Measurements from ENCODE around the gene STPG2. TPM values are rescaled to one million over a fixed set of nuclear protein-coding genes. Genes with fewer than 3 reads are reported as not detected.

The STPG2 gene
- polyA plus RNA-seq, 2 donors, result 0.02 TPM; not detected in 1

- no peaks in the 10 kb centered on the region for H3K27me3 ChIP-seq (ENCODE audit: control insufficient read depth in 1 of 2, insufficient read depth in 2 of 2, low read length in 2 of 2)
- no peaks in the 10 kb centered on the region for H3K4me1 ChIP-seq (ENCODE audit: control insufficient read depth in 2 of 2, insufficient read depth in 2 of 2, low read length in 1 of 2)
- no peak overlapping the region for H3K4me3 ChIP-seq (ENCODE audit: low read depth in 1 of 2, low read length in 2 of 2)
- H3K9me3 ChIP-seq (ENCODE audit: control insufficient read depth in 2 of 2, insufficient read depth in 1 of 2, low read depth in 1 of 2, low read length in 1 of 2), result no peaks in the 10 kb centered on the region
- H3K36me3 ChIP-seq (ENCODE audit: control insufficient read depth in 2 of 2, insufficient read depth in 2 of 2, low read length in 1 of 2), result no peaks in the 10 kb centered on the region
- 71% methylated on average over 5 of the region's 5 CpGs for WGBS, 2 donors
- no peak overlapping the region for H3K27ac ChIP-seq (ENCODE audit: low read depth in 2 of 2, low read length in 1 of 2)
Observed at GRCh38 chr4:97984545-97985131, 158.6 kb downstream of the STPG2 start.

GRCh38 chr4:97978791-97979488, 164.3 kb downstream of the STPG2 start:
- no peak overlapping the region for H3K27ac ChIP-seq (ENCODE audit: low read depth in 2 of 2, low read length in 1 of 2)
- no peak overlapping the region for H3K4me3 ChIP-seq (ENCODE audit: low read depth in 1 of 2, low read length in 2 of 2)
- peaks cover 0 to under 1% of the 10 kb centered on the region in 2 donors for H3K9me3 ChIP-seq (ENCODE audit: control insufficient read depth in 2 of 2, insufficient read depth in 1 of 2, low read depth in 1 of 2, low read length in 1 of 2)
- no peaks in the 10 kb centered on the region for H3K27me3 ChIP-seq (ENCODE audit: control insufficient read depth in 1 of 2, insufficient read depth in 2 of 2, low read length in 2 of 2)
- H3K4me1 ChIP-seq (ENCODE audit: control insufficient read depth in 2 of 2, insufficient read depth in 2 of 2, low read length in 1 of 2), result no peaks in the 10 kb centered on the region
- WGBS, 2 donors, result 70 to 83% methylated on average over 2 of the region's 2 CpGs
- no peaks in the 10 kb centered on the region for H3K36me3 ChIP-seq (ENCODE audit: control insufficient read depth in 2 of 2, insufficient read depth in 2 of 2, low read length in 1 of 2)

GRCh38 chr4:97953171-97953941, 189.9 kb downstream of the STPG2 start:
- H3K27me3 ChIP-seq (ENCODE audit: control insufficient read depth in 1 of 2, insufficient read depth in 2 of 2, low read length in 2 of 2), result no peaks in the 10 kb centered on the region
- no peak overlapping the region for H3K27ac ChIP-seq (ENCODE audit: low read depth in 2 of 2, low read length in 1 of 2)
- no peak overlapping the region for H3K4me3 ChIP-seq (ENCODE audit: low read depth in 1 of 2, low read length in 2 of 2)
- no peaks in the 10 kb centered on the region for H3K4me1 ChIP-seq (ENCODE audit: control insufficient read depth in 2 of 2, insufficient read depth in 2 of 2, low read length in 1 of 2)
- WGBS, 2 donors, result 50 to 55% methylated on average over 2 of the region's 2 CpGs
- peaks cover 0 to 9% of the 10 kb centered on the region in 2 donors for H3K9me3 ChIP-seq (ENCODE audit: control insufficient read depth in 2 of 2, insufficient read depth in 1 of 2, low read depth in 1 of 2, low read length in 1 of 2)
- no peaks in the 10 kb centered on the region for H3K36me3 ChIP-seq (ENCODE audit: control insufficient read depth in 2 of 2, insufficient read depth in 2 of 2, low read length in 1 of 2)

GRCh38 chr4:97952763-97953162, 190.5 kb downstream of the STPG2 start:
- 76 to 78% methylated on average over 3 of the region's 3 CpGs for WGBS, 2 donors
- Histone ChIP-seq H3K4me1 (ENCODE audit: control insufficient read depth in 2 of 2, insufficient read depth in 2 of 2, low read length in 1 of 2) (no peaks in the 10 kb centered on the region), H3K36me3 (ENCODE audit: control insufficient read depth in 2 of 2, insufficient read depth in 2 of 2, low read length in 1 of 2) (no peaks in the 10 kb centered on the region), H3K27me3 (ENCODE audit: control insufficient read depth in 1 of 2, insufficient read depth in 2 of 2, low read length in 2 of 2) (no peaks in the 10 kb centered on the region), H3K4me3 (ENCODE audit: low read depth in 1 of 2, low read length in 2 of 2) (no peak overlapping the region), H3K27ac (ENCODE audit: low read depth in 2 of 2, low read length in 1 of 2) (no peak overlapping the region), H3K9me3 (ENCODE audit: control insufficient read depth in 2 of 2, insufficient read depth in 1 of 2, low read depth in 1 of 2, low read length in 1 of 2) (peaks cover 0 to 9% of the 10 kb centered on the region in 2 donors)

GRCh38 chr4:97950836-97951235, 192.4 kb downstream of the STPG2 start:
- Histone ChIP-seq H3K4me1 (ENCODE audit: control insufficient read depth in 2 of 2, insufficient read depth in 2 of 2, low read length in 1 of 2) (no peaks in the 10 kb centered on the region), H3K27me3 (ENCODE audit: control insufficient read depth in 1 of 2, insufficient read depth in 2 of 2, low read length in 2 of 2) (no peaks in the 10 kb centered on the region), H3K27ac (ENCODE audit: low read depth in 2 of 2, low read length in 1 of 2) (no peak overlapping the region), H3K36me3 (ENCODE audit: control insufficient read depth in 2 of 2, insufficient read depth in 2 of 2, low read length in 1 of 2) (no peaks in the 10 kb centered on the region), H3K4me3 (ENCODE audit: low read depth in 1 of 2, low read length in 2 of 2) (no peak overlapping the region), H3K9me3 (ENCODE audit: control insufficient read depth in 2 of 2, insufficient read depth in 1 of 2, low read depth in 1 of 2, low read length in 1 of 2) (peaks cover 0 to 9% of the 10 kb centered on the region in 2 donors)

GRCh38 chr4:97942951-97943350, 200.3 kb downstream of the STPG2 start:
- no peaks in the 10 kb centered on the region for H3K27me3 ChIP-seq (ENCODE audit: control insufficient read depth in 1 of 2, insufficient read depth in 2 of 2, low read length in 2 of 2)
- no peaks in the 10 kb centered on the region for H3K36me3 ChIP-seq (ENCODE audit: control insufficient read depth in 2 of 2, insufficient read depth in 2 of 2, low read length in 1 of 2)
- no peak overlapping the region for H3K4me3 ChIP-seq (ENCODE audit: low read depth in 1 of 2, low read length in 2 of 2)
- H3K27ac ChIP-seq (ENCODE audit: low read depth in 2 of 2, low read length in 1 of 2), result no peak overlapping the region
- WGBS, 2 donors, result 39 to 45% methylated on average over 1 of the region's 1 CpG
- no peaks in the 10 kb centered on the region for H3K4me1 ChIP-seq (ENCODE audit: control insufficient read depth in 2 of 2, insufficient read depth in 2 of 2, low read length in 1 of 2)
- H3K9me3 ChIP-seq (ENCODE audit: control insufficient read depth in 2 of 2, insufficient read depth in 1 of 2, low read depth in 1 of 2, low read length in 1 of 2), result peaks cover 4 to 8% of the 10 kb centered on the region in 2 donors

GRCh38 chr4:97942137-97942536, 201.1 kb downstream of the STPG2 start:
- Histone ChIP-seq H3K9me3 (ENCODE audit: control insufficient read depth in 2 of 2, insufficient read depth in 1 of 2, low read depth in 1 of 2, low read length in 1 of 2) (peaks cover 8 to 13% of the 10 kb centered on the region in 2 donors), H3K36me3 (ENCODE audit: control insufficient read depth in 2 of 2, insufficient read depth in 2 of 2, low read length in 1 of 2) (no peaks in the 10 kb centered on the region), H3K27me3 (ENCODE audit: control insufficient read depth in 1 of 2, insufficient read depth in 2 of 2, low read length in 2 of 2) (no peaks in the 10 kb centered on the region), H3K4me3 (ENCODE audit: low read depth in 1 of 2, low read length in 2 of 2) (no peak overlapping the region), H3K27ac (ENCODE audit: low read depth in 2 of 2, low read length in 1 of 2) (no peak overlapping the region), H3K4me1 (ENCODE audit: control insufficient read depth in 2 of 2, insufficient read depth in 2 of 2, low read length in 1 of 2) (no peaks in the 10 kb centered on the region)
- WGBS, 2 donors, result 51 to 69% methylated on average over 1 of the region's 1 CpG

GRCh38 chr4:97938141-97938540, 205.1 kb downstream of the STPG2 start:
- no peak overlapping the region for H3K4me3 ChIP-seq (ENCODE audit: low read depth in 1 of 2, low read length in 2 of 2)
- H3K9me3 ChIP-seq (ENCODE audit: control insufficient read depth in 2 of 2, insufficient read depth in 1 of 2, low read depth in 1 of 2, low read length in 1 of 2), result peaks cover 8 to 13% of the 10 kb centered on the region in 2 donors
- no peaks in the 10 kb centered on the region for H3K36me3 ChIP-seq (ENCODE audit: control insufficient read depth in 2 of 2, insufficient read depth in 2 of 2, low read length in 1 of 2)
- 85 to 87% methylated on average over 7 of the region's 7 CpGs for WGBS, 2 donors
- no peak overlapping the region for H3K27ac ChIP-seq (ENCODE audit: low read depth in 2 of 2, low read length in 1 of 2)
- no peaks in the 10 kb centered on the region for H3K27me3 ChIP-seq (ENCODE audit: control insufficient read depth in 1 of 2, insufficient read depth in 2 of 2, low read length in 2 of 2)
- H3K4me1 ChIP-seq (ENCODE audit: control insufficient read depth in 2 of 2, insufficient read depth in 2 of 2, low read length in 1 of 2), result no peaks in the 10 kb centered on the region

- Histone ChIP-seq H3K4me3 (ENCODE audit: low read depth in 1 of 2, low read length in 2 of 2) (no peak overlapping the region), H3K36me3 (ENCODE audit: control insufficient read depth in 2 of 2, insufficient read depth in 2 of 2, low read length in 1 of 2) (no peaks in the 10 kb centered on the region), H3K9me3 (ENCODE audit: control insufficient read depth in 2 of 2, insufficient read depth in 1 of 2, low read depth in 1 of 2, low read length in 1 of 2) (no peaks in the 10 kb centered on the region), H3K4me1 (ENCODE audit: control insufficient read depth in 2 of 2, insufficient read depth in 2 of 2, low read length in 1 of 2) (no peaks in the 10 kb centered on the region), H3K27me3 (ENCODE audit: control insufficient read depth in 1 of 2, insufficient read depth in 2 of 2, low read length in 2 of 2) (no peaks in the 10 kb centered on the region), H3K27ac (ENCODE audit: low read depth in 2 of 2, low read length in 1 of 2) (no peak overlapping the region)
- 55 to 61% methylated on average over 1 of the region's 1 CpG for WGBS, 2 donors
Observed at GRCh38 chr4:97924341-97924958, 218.8 kb downstream of the STPG2 start.

Measured in esophagus (tissue), 2 donors.